ENCODE data around the gene CD68.
"Not testable (repeated sequence)": the region's sequence is repeated elsewhere in the genome, so short reads cannot be mapped to it uniquely, and the experiment has no call there.

CD68 gene

DNA sequence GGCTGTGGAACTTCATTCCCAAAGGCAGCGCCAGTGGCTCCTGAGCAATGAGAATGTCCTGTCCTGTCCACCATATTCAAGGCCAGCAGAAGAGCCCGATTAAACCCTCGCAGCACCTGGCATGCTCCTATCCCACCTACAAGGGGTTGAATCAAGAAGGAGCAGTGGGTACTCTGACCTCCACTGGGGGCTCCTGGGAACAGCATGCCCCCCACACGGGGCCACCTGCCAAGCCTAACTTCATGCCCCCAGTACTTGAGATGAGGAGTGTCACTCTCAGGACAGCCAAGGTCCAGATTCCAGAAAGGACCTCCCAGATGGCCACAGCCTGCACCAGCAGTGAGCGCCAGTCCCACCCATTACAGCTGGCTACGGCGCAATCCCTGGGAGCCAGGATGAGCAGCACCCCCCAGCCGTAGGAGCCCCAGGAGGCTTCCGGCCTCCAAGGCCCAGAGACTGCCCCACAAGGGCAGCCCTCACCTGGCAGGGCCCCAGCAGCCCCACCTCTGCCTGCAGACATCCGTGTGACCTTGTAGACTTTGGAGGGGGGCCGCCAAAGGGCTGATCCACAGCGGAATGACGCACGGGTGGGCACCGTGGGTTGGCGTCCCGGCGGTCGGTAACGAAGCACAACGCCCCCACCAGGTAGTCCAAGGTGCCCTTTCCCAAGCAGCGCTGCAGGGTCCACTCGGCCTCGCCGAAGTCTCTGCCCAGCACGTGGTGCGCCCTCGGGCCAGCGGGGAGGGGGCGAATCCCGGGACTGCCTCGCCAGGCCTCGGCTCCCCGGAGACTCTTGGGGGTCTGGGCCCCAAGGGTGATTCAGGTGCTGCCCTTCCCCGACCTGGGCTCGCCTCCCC is 3.2 kb downstream of the CD68 start:
- DNase-seq = peak; percentile 11

- DNase-seq = peak; percentile 98
These were observed 4.0 kb downstream of the CD68 start, which contains the start of gene MPDU1 for GRCh38 chr17:7583253-7584109. Gene MPDU1, plus strand, starts transcription at chr17:7583852. Its CDS starts 11 bp downstream, at chr17:7583863.

- no peak for DNase-seq
These were observed 7.4 kb downstream of the CD68 start for GRCh38 chr17:7586673-7587419.

DNA sequence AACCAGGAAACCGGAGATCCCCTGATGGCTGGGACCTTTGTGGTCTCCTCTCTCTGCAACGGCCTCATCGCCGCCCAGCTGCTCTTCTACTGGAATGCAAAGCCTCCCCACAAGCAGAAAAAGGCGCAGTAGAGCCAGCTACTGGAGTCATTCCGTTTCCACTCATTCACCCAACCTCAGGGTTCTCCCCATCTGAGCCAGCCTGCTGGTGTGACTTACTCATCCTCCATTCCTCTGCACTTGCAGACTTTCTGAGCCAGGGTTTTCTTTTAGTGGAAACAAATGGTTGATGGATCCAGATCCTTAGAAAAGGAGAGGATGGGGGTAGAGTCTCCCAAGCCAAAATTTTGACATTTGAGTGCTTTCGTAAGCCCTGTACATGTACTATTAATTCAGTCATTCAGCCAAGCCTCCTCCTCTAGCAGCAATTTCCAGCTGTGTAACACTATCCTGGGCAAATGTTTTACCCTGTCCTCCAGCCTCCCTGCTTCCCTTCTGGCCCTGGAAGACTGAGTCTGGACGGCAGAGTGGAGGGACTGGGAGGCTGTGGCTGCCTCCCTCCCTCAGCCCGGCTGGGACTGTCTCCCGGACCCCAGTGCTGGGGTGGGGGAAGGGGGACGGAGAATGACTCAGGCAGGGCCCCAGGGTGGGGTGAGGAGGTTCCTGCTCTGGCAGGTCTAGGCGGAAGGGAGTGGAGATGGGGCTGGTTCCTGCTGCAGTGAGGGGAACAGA is 8.1 kb downstream of the CD68 start:
- no peak for DNase-seq

GRCh38 chr17:7588553-7589203 is 9.2 kb downstream of the CD68 start:
- peak; percentile 22 for DNase-seq

DNA sequence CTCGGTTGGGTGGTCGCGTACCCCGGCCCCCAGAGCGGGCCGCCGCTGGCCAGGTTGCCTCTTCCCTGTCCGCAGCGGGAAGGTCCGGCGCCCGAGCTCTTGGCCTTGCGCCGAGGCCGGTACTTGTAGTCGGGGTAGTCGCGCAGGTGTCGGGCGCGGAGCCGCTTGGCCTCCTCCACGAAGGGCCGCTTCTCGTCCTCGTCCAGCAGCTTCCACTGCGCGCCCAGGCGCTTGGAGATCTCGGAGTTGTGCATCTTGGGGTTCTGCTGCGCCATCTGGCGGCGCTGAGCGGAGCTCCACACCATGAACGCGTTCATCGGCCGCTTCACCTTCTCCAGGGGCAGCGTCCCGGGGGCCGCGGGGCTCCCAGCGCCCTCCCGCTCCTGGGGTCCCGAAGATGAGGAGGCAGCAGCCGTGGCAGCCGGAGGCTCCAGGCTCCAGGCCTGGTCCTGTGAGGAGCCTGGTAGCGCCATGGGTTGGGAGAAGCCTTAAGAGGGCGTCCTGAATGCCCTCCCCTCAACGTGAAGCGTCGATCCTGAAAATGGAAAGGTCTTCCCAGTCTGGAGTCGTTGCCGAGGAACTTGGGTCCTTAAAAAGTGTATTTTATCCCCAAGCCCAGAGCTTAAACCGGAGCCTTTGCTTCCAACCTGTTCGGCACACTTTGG is 9.9 kb downstream of the CD68 start:
- peak; percentile 93 for DNase-seq

DNA sequence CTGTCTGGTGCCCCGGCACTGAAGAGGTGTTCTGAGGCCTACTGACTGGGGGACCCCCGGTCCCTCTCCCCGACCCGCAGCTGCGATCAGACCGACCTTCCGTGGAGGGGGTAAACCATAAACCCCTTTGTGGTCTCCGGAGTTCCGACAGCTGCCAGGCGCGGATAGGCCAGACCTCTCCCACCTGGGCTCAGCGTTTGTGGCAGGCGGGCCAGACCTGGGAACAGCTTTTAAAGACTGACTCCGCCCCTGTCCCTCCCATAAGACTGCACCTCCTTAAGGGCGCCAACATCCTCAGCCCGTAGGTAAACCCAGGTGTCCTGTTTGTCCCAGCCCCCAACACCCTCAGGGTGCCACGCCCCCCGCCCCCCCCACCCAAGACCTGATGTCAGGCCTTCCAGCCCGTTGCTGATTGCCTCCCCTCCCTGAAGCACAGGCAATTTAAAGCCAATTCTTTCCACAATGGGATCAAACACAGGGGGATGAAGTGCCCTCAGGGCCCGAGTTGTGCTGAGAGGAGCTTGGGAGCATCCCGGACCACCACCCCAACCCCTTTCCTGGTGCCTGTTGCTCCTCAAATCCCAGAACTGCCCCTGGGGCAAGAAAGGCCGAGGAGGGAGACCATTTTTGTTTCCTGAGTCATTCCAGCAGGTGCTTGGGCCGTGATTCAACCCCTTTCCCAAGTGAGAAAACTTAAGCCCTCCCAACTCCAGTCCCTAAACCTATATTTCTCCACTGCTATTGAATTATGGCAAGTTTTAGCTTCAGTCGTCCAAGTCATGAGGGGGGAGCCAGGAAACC is 10.7 kb downstream of the CD68 start, which contains the start of gene SOX15:
SOX15 (minus strand) TSS at position 204 of the 801 bp plus-strand sequence. CDS start 418 bp downstream, outside the sequence.
- DNase-seq = peak; percentile 72

GRCh38 chr17:7590743-7591142 is 11.3 kb downstream of the CD68 start:
- DNase-seq = no peak

DNA sequence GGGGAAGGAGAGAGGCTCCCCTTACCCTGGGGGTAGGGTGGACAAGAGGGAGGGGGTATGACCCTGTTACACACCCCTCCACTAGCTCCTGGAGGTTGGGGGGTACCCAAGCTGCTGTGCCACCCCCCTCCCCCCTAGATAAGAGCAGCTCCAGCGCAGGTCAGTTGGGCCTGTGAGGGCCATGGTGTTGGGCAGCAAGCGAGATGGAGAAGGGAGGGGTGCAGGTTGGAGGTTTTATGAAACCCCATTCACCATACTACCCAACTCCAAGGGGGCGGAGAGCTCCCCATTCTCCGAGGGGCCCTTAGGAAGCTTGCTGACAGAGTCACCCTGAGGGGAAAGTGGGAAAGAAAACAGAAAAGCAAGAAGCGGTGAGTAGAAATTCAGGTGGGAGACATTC is 12.2 kb downstream of the CD68 start:
- DNase-seq = no peak

DNA sequence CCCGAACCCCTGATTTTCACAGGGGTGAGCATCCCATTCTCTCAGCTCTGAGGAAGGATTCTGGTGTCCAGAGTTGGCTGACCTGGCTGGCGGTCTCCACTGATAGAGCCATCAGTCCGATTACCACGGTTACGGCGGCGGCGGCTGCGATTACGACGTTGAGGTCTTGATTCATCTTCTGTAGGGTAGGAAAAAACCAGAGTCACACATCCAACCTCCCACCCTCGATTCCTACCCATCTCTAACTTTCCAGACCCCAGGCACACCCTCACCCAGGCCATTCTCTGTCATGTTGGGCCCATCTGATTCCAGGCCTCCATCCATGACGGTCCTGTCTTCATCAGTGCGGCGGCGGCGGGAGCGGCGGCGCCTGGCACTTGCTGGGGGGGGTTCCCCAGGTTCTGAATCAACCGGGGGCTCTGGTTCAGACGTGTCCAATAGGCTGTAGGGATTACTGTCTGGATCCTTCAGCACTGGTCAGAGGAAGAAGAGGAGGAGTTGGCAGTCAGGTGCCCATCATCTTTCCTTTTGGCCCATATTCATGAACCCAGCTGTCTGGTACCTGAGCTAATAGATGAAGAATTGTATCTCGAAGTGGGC is 13.1 kb downstream of the CD68 start:
- DNase-seq = no peak

- no peak for DNase-seq
These were observed 13.9 kb downstream of the CD68 start for GRCh38 chr17:7593296-7593695.

DNA sequence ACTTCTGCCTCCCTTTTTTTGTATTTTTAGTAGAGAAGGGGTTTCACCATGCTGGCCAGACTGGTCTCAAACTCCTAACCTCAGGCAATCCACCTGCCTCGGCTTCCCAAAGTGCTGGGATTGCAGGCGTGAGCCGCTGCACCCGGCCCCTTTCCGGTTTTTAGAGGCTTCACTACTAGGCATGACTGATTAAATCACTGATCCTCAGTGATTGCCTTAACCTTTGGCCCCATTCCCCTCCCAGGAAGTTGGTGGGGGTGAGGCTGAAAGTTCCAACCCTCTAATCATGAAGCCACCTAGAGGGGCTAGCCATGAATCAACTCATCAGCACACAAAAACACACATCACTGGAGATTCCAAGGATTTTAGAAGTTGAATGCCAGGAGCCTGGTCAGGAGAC is 18.1 kb downstream of the CD68 start:
- not testable (repeated sequence) for DNase-seq

DNA sequence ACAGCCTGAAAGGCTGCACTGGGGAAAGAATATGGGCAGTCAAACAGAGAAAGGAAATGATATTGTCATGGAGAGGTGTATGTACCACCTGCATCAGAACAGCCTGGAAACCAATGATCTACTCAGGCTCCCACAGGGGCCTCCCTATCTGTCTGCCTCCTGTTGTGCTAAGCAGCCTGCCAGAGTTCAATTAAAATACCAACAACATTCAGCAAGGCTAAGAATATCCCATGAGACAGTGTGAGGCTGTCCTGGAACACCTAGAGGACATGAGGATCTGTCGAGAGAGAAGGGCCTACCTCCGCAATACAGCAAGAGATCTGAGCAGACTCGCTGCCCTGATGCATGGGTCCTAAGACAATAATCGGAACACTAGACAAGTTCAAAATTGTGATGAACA is 26.8 kb downstream of the CD68 start:
- no peak for DNase-seq

GRCh38 chr17:7610641-7611040 is 31.2 kb downstream of the CD68 start:
- DNase-seq = peak; percentile 28

DNA sequence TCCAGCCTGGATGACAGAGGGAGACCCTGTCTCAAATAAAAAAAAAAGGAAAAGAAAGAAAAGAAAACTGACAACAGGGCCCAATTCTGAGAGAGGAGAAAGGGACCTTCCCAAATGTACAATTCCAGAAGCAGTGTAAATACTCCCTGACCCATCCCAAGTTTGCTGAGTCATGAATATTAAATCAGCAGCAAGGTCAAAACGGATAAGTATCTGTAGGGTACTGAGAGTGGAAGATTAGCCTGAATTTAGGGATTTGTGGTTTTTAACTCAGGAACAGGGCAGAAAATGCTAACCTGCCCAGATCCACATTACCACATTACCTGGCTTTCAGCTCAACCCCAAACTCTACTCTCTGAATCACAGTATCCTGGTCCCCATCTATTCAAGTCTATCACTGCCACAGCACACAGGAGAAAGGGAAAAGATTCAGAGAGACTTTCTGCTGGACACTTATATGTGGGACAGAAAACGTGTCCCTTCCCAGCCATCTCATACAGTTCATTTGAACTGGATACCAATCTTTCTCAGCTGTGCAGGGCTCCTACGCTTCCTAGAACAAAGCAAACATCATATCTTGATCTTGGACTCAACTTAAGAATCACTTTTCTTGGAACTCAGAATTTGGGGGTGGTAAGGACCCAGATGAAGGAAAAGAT is 32.3 kb downstream of the CD68 start:
- no peak for DNase-seq

DNA sequence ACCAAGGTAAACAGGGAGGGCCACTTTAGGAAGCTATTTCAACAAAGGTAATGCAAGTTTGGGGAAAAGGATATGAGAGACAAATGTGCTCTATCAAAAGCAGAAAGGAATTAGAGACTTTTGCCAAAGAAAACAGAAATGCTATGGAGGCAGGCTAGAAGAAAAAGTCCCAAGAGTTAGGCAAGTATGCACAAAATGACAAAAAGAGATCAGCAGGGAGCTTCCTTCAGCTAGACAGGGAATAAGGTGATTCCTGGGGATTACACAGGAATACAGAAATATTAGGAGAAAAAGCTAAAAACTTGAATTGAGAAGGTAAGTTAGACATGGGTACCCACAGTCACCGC is 32.8 kb downstream of the CD68 start:
- DNase-seq = no peak

DNA sequence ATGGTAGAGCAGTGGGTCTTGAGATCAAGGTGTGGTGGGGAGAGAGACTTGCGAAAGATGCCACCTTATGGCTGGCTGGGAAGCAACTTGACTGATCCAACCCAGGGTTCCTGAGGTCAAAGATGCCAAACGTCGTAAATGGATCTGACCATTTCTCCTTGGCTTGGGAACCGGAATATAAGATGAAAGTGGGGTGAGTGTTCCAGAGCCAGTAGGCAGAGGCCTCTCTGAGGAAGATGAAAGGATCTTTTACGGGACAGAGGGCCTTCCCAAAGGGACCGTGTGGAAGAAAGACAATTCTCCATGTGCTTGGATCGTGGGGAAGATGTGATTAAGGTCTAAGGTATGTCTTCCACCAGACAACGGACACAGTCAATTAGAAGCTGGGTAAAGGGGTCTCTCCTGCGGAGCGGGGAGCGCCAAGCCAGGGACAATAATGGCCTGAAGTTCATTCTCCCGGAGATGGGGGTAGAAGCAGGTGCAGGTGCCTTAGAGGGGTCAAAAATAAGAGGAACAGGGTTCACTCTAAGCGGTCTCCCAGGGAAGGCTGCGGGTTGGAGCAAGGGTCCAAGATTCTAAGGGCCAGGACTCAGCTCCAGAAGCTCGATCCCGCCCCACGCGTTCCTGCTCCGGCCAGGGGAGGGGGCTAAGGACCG is 34.5 kb downstream of the CD68 start:
- no peak for DNase-seq

- DNase-seq = peak; percentile 100
These were observed 35.2 kb downstream of the CD68 start, which contains the start of gene FXR2 for GRCh38 chr17:7614425-7615264. Gene FXR2, minus strand, starts transcription at chr17:7614897. Its CDS starts 365 bp downstream, at chr17:7614532.
